Measurements from ENCODE around the gene ZNFX1.
A peak's percentile ranks its signal among the peaks of the same experiment; 100 is the strongest.
"Not testable (repeated sequence)": the region's sequence is repeated elsewhere in the genome, so short reads cannot be mapped to it uniquely, and the experiment has no call there.

The ZNFX1 gene

GRCh38 chr20:49248301-49248700 lies 29.6 kb downstream of the ZNFX1 start:
- DNase-seq (ENCODE audit: low read depth) = no peak

DNA sequence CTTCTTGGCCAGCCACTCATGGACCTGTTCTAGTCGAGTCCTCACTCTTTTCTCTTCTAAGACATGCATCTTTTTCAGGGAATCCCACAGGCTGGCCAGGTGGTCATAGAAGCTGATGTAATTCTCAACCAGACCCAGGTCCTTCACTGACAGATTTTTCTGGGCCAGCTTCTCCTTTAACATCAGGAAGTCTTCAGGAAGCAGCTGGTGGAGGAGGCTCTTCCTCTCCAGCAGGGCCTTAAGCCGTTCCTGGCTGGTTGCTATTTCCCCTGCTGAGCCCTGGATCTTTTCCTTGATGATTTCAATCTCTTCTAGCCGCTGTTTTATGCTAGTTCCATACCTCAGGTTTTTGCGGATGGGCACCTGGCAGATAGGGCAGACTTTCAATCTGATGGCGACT lies 30.1 kb downstream of the ZNFX1 start:
- no peak for DNase-seq (ENCODE audit: low read depth)

DNA sequence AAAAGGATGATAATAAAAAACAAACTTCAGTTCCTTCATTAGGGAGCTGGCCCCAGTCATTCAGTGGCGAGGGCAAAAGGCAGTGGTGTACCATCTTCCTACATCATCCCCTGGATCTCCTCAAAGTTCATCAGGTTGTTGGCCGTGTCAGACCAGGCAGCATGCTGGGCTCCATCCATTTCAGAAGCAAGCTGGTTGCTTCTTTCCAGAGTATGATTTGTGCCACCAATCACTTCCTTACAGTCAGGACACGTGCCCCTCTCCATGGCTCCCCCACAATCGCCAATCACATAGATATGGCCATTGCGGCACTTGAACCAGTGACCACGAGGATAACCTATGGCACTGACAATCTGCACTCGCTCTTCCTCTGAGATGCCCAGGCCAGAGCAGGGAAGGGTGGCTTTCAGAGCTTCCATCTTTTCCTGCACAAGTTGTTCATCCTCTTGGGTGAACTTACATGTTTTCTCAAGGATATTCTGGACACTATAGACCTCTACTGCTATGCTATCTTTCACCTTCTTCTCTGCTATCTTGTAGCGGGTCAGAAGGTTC lies 30.6 kb downstream of the ZNFX1 start:
- no peak for DNase-seq (ENCODE audit: low read depth)

DNA sequence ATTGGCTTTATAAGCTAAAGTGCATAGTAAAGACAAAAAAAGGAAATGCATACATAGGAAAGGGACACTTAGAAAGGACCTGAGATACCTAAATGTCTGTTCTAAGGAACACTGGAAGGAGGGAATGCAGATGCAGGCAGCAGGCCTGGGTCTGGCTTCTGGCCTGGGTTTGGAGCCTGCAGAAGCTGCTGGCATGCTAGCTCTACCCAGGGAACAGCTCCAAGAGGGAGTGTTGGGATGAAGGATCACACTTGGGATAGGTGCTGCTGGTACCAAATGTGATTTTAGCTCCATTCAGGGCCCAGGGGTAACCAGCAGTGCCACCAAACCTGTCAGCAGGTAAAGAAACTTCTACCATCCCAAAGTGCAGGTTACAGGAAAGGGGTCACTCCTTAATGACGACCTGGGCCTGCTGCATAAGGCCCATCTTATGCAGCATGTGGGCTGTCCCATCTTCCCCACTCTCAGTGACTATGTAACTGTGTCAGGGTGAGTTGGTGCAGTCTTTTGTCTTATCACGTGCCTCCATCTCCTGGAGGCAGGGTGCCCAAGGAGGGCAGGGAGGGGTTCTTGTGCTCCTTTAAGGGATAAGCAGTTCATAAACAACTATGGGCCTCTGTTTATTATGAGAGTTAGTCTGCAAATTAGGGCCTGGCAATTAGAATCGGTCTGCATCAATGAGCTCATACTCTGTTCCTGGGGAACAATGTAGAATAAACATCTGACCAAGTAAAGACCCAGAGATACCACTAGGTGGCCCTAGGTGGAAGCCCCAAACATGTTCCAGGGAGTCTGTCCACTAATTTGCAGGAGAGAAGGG lies 31.7 kb downstream of the ZNFX1 start:
- peak; percentile 58 for DNase-seq (ENCODE audit: low read depth)

GRCh38 chr20:49237531-49237930 lies 40.3 kb downstream of the ZNFX1 start:
- no peak for DNase-seq (ENCODE audit: low read depth)

GRCh38 chr20:49236301-49236700 lies 41.6 kb downstream of the ZNFX1 start:
- DNase-seq (ENCODE audit: low read depth) = no peak

- DNase-seq (ENCODE audit: low read depth) = no peak
Observed at GRCh38 chr20:49234831-49235230, 43.0 kb downstream of the ZNFX1 start.

DNA sequence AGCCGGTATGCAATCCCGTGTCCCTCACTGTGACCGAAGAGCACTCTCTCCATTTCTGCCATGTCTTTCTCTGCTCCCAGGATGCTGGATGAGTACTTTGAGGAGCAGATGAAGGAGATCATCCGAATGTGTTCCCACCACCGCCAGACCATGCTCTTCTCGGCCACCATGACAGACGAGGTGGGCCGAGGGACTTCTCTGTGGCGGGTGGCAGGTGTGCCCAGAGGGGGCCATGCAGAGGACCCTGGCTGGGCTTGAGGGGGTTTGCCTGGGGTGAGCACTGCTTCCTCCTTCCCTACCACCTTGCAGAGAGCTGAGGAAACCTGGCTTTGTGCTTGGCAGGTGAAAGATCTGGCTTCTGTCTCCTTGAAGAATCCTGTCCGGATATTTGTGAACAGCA lies 44.6 kb downstream of the ZNFX1 start:
- no peak for DNase-seq (ENCODE audit: low read depth)

DNA sequence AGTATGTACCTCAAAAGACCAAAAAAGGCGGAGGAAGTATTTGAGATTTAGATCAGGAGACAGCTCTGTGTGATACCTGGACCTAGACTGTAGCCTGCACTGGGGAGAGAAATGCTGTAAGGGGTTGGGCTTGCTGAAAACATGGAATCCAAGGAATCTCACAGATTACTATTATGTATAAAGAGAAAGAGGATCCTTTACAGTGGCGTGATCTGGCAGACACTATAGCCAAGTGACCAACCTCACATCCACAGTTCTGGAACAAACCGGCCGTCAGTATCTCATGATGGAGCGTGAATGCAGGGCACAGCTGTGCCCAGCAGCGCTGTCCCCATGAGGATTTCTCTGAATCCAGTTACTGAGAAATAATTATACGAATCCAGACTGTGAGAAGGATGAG lies 46.4 kb downstream of the ZNFX1 start:
- no peak for DNase-seq (ENCODE audit: low read depth)

DNA sequence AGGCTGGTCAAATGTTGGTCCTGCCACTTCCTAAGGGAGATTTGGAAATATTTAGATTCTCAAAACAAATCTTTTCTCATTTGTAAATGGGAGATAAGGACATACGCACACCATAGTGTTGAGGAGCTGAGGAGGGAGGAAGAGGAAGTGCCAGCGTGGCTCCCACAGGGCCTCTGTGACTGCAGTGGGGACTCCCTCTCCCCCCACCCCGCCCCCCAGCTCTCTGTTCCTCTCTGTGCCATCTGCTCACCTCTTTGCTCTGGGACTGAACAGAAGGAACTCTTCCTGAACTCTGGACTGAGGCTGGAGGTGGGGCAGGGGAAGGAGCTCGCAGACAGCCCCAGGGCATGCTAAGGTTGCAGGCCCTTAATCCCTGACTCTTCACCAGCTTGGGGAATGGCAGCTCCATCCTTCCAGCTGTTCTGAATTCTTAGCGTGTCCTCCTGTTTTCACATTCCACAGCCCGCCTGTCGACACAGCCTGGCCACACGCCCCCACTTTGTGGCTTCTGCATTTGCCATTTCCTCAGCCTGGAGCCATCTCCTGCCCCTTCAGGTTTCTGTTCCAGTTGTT lies 47.2 kb downstream of the ZNFX1 start:
- DNase-seq (ENCODE audit: low read depth) = peak; percentile 68

DNA sequence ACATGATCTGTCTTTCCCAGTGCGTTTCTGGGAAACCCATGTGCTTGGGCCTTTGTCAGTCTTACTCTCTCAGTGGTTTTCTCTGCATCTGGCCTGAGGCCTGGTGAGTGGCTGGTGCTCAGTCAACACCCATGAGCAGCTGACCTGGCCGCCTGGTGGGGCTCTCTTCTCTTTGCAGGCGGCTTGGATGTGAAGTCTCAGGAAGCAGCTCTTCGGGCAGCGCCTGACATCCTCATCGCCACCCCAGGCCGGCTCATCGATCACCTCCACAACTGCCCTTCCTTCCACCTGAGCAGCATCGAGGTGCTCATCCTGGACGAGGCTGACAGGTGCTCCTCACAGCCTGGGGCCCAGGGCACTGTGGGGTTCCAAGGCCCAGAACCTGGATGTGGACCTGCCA lies 47.8 kb downstream of the ZNFX1 start:
- DNase-seq (ENCODE audit: low read depth) = no peak

GRCh38 chr20:49229381-49229780 lies 48.5 kb downstream of the ZNFX1 start:
- DNase-seq (ENCODE audit: low read depth) = no peak

DNA sequence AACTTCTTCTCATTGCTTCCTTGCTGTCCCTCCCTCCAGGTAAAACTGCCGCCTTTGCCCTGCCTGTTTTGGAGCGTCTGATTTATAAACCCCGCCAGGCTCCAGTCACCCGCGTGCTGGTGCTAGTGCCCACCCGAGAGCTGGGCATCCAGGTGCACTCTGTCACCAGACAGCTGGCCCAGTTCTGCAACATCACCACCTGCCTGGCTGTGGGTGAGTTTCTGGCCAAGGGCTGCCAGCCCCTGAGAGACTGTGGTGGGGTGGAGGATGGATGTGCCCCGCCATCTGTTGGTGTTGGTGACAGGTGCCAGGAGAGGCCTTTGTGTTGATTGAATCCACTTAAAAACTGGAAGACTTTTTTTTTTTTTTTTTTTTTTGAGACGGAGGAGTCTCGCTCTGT lies 49.2 kb downstream of the ZNFX1 start:
- DNase-seq (ENCODE audit: low read depth) = no peak

DNA sequence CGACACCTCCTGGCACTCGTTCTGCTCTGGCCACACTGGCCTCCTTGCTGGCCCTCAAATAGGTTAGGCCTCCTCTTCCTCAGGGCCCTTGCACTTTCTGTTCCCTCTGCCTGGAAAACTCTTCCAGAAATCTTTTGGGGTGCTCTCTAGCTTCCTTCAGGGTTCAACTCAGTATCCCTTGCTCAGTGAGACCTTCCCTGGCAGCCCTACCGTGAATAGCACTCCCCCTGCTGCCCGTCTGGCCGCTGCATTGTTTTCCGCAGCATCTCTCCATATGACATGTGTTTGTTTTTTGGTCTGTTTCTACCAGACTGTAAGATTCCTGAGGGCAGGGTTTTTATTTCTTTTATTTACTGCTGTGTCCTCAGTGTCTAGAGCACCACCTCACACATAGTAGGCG lies 52.0 kb downstream of the ZNFX1 start:
- no peak for DNase-seq (ENCODE audit: low read depth)

GRCh38 chr20:49219924-49220831 lies 57.7 kb downstream of the ZNFX1 start:
- no peak for DNase-seq (ENCODE audit: low read depth)

DNA sequence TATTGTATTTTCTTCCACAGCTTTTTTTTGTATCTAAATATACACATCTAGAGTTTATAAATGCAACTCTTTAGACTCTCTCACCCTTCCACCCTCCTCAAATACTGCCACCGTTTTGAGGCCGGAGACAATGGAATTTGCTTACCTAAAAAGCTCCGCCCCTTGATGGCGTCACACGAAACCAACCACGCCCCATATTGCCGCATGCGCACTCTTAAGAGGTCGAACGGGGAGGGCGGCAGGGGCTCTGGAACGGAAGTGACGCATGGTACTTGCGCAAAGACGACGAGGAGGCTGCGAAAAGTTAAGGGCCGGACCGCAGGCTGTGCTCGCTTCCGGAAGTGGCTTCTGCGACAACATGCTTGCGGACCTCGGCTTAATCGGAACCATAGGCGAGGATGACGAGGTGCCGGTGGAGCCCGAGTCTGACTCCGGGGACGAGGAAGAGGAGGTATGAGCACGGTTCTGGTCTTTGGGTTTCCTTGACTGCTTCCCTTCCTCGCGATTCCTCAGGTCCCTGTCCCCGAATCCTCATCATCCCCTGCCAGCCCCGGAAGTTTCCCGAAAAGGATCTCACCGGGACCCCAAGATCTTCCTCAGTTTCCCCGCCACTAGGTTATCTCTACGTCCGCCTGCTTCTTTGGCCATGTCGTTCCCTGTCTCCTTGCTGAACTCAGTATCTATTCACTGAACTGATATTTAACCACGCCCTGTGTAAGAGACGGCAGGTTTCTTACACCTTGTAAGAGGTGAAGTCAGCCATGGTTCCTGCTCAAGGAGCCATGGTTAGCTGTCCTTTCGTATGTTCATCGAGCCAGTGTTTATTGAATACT lies 58.5 kb downstream of the ZNFX1 start, which contains the start of gene DDX27:
DDX27 (plus strand) TSS at position 326 of the 833 bp plus-strand sequence; CDS start at position 359, 33 bp downstream.
- DNase-seq (ENCODE audit: low read depth) = peak; percentile 95

DNA sequence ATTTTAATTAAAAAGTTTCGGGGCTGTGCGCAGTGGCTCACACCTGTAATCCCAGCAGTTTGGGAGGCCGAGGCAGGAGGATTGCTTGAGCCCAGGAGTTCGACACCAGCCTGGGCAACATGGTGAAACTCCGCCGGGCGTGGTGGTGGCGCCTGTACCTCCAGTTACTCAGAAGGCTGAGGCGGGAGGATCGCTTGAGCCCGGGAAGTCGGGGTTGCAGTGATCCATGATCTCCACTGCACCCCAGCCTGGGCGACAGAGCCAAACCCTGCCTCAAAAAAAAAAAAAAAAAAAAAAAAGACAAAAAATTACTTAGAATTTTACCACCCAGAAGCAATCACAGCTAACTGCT lies 59.1 kb downstream of the ZNFX1 start:
- not testable (repeated sequence) for DNase-seq (ENCODE audit: low read depth)

DNA sequence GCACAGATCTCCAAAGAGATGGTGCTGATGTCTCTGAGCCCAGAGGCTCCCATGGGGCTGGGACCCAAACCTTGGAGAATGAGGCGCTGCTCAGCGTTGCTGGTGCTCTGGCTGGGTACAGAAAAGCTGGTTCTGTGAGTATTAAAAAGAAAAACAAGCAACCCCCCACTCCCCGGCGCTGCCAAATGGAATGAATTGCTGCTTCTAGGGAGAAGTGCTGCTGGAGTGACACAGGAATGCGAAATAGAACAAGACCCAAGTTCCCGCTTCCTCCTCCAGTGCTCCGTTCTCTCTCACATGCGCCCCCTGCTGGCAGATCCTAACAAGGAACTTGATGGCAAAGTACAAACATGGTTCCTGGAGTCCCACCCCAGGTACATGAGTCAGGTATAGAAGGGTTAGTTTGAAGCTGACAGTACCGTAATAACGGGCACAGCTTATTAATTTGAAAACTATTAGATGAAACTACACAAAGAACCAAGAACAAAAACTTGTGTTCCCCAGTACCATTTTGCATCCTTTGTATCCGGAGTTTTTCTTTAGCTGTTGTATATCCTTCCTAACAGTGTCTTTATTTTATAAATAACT lies 60.8 kb downstream of the ZNFX1 start:
- DNase-seq (ENCODE audit: low read depth) = peak; percentile 80

- no peak for DNase-seq (ENCODE audit: low read depth)
Observed at GRCh38 chr20:49215232-49215631, 62.6 kb downstream of the ZNFX1 start.

DNA sequence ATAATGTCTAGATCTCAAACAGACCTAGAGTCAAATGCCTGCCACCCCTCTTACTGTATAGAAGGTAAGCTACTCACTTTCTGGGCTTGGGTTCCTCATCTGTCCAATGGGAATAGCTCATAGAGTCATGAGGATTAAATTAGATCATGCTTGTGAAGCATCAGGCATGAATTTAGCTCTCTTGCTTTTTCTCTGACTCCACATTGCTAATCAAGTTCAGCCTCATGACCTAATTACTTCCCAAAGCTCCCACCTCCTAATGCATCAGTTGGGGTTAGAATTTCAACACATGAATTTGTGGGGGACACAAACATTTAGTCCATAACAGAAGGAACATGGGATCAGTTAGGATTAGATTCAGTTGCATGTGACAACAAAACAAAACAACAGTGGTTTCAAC lies 63.3 kb downstream of the ZNFX1 start:
- DNase-seq (ENCODE audit: low read depth) = no peak

GRCh38 chr20:49210757-49211110 lies 67.1 kb downstream of the ZNFX1 start:
- DNase-seq (ENCODE audit: low read depth) = no peak

Data from amniotic epithelial cell (primary cell).